Measurements from ENCODE around the gene ALDH18A1. TPM values are rescaled to one million over a fixed set of nuclear protein-coding genes. Genes with fewer than 3 reads are reported as not detected.

Gene ALDH18A1
- total RNA-seq, 1 donor from 2014 or later: 172 TPM

DNA sequence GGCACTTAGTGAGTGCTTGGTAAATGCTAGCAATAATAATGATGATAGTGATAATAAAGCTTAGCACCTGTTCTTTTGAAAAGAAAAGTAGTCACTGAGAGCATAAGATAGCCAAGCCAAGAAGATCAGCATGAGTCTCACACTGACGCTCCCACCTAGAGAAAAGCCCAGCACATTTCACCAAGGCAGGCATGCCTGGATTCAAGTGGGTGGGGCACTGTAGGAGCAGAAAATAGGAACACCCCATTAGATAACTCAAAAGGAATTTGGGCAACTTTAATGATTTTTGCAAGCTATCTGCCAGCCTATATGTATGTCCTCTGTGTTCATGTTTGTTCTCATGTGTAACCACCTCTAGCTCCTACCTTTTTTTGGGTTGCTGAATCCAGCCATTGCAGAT is 77.2 kb downstream of the ALDH18A1 start:
- Mint-ChIP-seq H3K4me3 (no peak overlapping the region), H3K36me3 (ENCODE audit: low read depth) (no peaks in the 10 kb centered on the region), H3K9me3 (no peaks in the 10 kb centered on the region), H3K27ac (ENCODE audit: unreplicated experiment) (no peak overlapping the region), H3K27me3 (ENCODE audit: low read depth) (peaks cover 5% of the 10 kb centered on the region), H3K4me1 (no peaks in the 10 kb centered on the region)
- no peak for DNase-seq (ENCODE audit: low read depth, low spot score)
- TF ChIP-seq, protein P1, sequence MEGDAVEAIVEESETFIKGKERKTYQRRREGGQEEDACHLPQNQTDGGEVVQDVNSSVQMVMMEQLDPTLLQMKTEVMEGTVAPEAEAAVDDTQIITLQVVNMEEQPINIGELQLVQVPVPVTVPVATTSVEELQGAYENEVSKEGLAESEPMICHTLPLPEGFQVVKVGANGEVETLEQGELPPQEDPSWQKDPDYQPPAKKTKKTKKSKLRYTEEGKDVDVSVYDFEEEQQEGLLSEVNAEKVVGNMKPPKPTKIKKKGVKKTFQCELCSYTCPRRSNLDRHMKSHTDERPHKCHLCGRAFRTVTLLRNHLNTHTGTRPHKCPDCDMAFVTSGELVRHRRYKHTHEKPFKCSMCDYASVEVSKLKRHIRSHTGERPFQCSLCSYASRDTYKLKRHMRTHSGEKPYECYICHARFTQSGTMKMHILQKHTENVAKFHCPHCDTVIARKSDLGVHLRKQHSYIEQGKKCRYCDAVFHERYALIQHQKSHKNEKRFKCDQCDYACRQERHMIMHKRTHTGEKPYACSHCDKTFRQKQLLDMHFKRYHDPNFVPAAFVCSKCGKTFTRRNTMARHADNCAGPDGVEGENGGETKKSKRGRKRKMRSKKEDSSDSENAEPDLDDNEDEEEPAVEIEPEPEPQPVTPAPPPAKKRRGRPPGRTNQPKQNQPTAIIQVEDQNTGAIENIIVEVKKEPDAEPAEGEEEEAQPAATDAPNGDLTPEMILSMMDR (conservative IDR thresholded peaks at IDR 0.05): no peak

DNA sequence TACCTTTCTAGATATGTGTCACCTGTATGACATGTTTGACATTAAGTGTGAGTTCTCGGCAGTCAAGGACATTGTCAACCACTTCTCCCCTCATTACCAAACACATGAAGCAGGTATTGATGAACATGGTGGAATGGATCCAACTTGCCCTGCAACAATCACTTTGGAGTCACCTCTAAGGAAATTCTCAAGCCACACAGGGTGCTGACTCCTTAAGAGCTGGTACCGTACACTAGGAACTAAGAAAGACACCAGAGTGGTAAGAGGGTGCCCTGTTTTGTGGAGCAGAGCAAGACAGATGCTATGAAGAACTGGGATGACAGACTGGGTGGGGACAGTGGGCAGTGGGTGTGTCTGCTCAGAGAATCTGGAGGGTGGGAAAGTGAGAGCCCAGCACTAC is 77.9 kb downstream of the ALDH18A1 start:
- H3K27me3 Mint-ChIP-seq (ENCODE audit: low read depth): peaks cover 5% of the 10 kb centered on the region
- no peaks in the 10 kb centered on the region for H3K4me1 Mint-ChIP-seq
- no peak for DNase-seq (ENCODE audit: low read depth, low spot score)
- no peak overlapping the region for H3K4me3 Mint-ChIP-seq
- no peaks in the 10 kb centered on the region for H3K9me3 Mint-ChIP-seq
- no peak overlapping the region for H3K27ac Mint-ChIP-seq (ENCODE audit: unreplicated experiment)
- H3K36me3 Mint-ChIP-seq (ENCODE audit: low read depth): no peaks in the 10 kb centered on the region
- TF ChIP-seq, protein P1 (conservative IDR thresholded peaks at IDR 0.05): no peak

DNA sequence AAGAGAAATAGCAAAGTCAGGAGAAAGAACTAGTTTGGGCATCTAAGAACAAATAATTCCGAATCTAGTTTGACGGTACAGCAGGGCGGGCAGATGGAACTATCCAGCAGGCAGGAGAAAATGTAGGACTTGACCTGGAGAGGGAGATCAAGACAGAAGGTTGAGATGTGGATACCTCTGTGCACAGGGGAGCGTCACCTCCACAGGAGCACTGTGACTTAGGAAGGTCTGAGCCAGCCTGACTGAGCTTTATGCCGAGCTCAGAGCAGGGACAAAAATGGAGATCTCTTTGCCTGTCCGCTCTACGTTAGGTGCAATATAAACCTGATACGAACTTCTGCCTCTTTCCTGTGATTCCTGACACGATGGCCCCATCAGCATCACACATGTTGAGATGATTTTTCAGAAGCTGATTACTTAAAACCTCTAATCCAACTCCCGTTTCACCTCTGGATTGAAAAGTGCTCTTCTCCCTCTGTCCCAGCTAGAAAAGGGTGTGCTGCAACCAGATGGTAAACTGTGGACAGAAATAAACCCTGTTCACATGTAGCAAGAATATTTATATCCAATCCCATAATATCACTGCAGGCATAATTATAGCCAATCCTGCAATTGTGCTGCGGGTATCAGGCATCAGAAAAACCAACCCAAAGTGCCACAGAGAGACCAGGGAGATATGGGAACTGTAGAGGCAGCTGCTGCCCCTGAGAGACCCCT is 81.7 kb downstream of the ALDH18A1 start:
- peaks cover 3% of the 10 kb centered on the region for H3K27me3 Mint-ChIP-seq (ENCODE audit: low read depth)
- H3K27ac Mint-ChIP-seq (ENCODE audit: unreplicated experiment): no peak overlapping the region
- H3K4me1 Mint-ChIP-seq: peaks cover 9% of the 10 kb centered on the region
- H3K36me3 Mint-ChIP-seq (ENCODE audit: low read depth): no peaks in the 10 kb centered on the region
- TF ChIP-seq, protein P1 (conservative IDR thresholded peaks at IDR 0.05): no peak
- no peak for DNase-seq (ENCODE audit: low read depth, low spot score)
- H3K9me3 Mint-ChIP-seq: no peaks in the 10 kb centered on the region
- no peak overlapping the region for H3K4me3 Mint-ChIP-seq

DNA sequence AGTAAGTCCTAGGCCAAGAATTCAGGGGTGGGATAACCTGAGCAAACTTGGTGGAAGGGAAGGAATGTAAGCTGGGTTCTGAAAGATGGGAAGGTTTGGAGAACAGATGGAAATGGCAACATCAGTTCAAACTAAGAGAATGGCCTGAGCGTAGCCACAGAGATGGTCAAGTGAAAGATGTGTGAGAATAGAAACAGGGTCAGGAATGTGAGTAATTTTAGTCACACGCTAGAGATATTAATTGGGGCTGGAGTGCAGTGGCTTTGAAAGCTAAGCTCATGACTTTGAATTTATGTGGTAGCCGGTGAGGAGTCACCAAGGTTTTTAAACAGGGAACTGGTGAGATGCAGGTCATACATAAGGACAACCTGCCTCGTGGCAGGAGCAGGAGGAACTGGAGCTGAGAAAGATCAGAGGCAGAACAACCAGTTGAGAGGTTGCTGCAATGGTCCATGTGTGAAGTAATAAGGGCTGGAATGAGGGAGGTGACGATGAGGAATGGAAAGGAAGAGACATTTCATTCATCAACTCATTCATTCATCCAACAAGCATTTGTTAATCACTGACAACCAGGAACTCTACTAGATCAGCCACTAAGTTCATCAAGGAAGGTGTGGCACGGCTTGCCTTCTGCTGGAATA is 82.4 kb downstream of the ALDH18A1 start:
- H3K27ac Mint-ChIP-seq (ENCODE audit: unreplicated experiment): no peak overlapping the region
- no peak for DNase-seq (ENCODE audit: low read depth, low spot score)
- H3K27me3 Mint-ChIP-seq (ENCODE audit: low read depth): peaks cover 3% of the 10 kb centered on the region
- peaks cover 9% of the 10 kb centered on the region for H3K4me1 Mint-ChIP-seq
- H3K4me3 Mint-ChIP-seq: no peak overlapping the region
- H3K9me3 Mint-ChIP-seq: no peaks in the 10 kb centered on the region
- H3K36me3 Mint-ChIP-seq (ENCODE audit: low read depth): no peaks in the 10 kb centered on the region
- TF ChIP-seq, protein P1 (conservative IDR thresholded peaks at IDR 0.05): no peak

DNA sequence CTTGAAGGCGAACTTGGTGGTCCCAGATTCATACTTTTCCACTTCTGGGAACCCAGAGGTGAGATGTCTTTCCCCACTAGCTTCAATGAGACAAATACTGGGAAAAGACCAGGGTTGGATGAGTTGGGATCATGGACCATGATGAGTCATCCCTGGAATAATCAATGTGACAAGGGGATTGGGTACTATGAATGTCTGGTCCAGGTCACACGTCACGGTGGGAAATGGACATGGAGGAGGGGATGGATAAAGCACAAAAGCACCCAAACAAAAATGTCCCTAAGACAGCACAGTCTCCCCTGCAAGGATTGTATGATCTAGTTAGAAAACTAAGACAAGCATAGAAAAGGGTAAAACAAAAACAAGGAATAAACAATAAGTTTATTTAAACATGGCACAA is 83.0 kb downstream of the ALDH18A1 start:
- H3K27ac Mint-ChIP-seq (ENCODE audit: unreplicated experiment): peak overlapping the region; percentile 57

More for the DNA sequence above, 83.0 kb downstream of the ALDH18A1 start:
- H3K27me3 Mint-ChIP-seq (ENCODE audit: low read depth): no peaks in the 10 kb centered on the region
- no peak overlapping the region for H3K4me3 Mint-ChIP-seq
- H3K4me1 Mint-ChIP-seq: peaks cover 9% of the 10 kb centered on the region
- TF ChIP-seq, protein P1 (conservative IDR thresholded peaks at IDR 0.05): no peak
- H3K36me3 Mint-ChIP-seq (ENCODE audit: low read depth): no peaks in the 10 kb centered on the region
- DNase-seq (ENCODE audit: low read depth, low spot score): no peak
- no peaks in the 10 kb centered on the region for H3K9me3 Mint-ChIP-seq
